MG63 (cell line): Measurements from ENCODE around the gene FAM120B. TPM values are rescaled to one million over a fixed set of nuclear protein-coding genes. Genes with fewer than 3 reads are reported as not detected.

Experiments
- DNase-seq: peaks from one replicate; pipeline ENCODE4 v3.0.0-alpha.2; 2020
- H3K27me3 ChIP-seq: fragments of 250-450 bp; sonication (Bioruptor Pico); 2 replicates; pipeline ENCODE4 v1.5.1; 2020; ENCODE audit warnings: mild to moderate bottlenecking, moderate library complexity
- H3K36me3 ChIP-seq: fragments of 250-450 bp; sonication (Bioruptor Pico); 2 replicates; pipeline ENCODE4 v1.5.1; 2020; ENCODE audit warnings: mild to moderate bottlenecking, moderate library complexity
- H3K4me3 ChIP-seq: fragments of 250-450 bp; sonication (Bioruptor Pico); 2 replicates; pipeline ENCODE4 v1.5.1; 2020; ENCODE audit warnings: mild to moderate bottlenecking, moderate library complexity
- H3K9me3 ChIP-seq: fragments of 250-450 bp; sonication (Bioruptor Pico); 2 replicates; pipeline ENCODE4 v1.5.1; 2020; ENCODE audit warnings: mild to moderate bottlenecking, moderate library complexity
- total RNA-seq: library from RNA; depleted of rRNA; stranded (reverse); fragments of >200 nt; shearing (Covaris generic); gene quantifications from 2 replicates; pipeline ENCODE4 v1.2.3, GENCODE V29; 2014; ENCODE audit warnings: low replicate concordance

FAM120B gene
- total RNA-seq, 1 experiment from 2014 or later: 11.5 TPM

GRCh38 chr6:170444811-170445211 is 138.3 kb downstream of the FAM120B start:
- H3K36me3 ChIP-seq: no peaks in the 10 kb centered on the region
- DNase-seq: no peak
- H3K27me3 ChIP-seq: no peaks in the 10 kb centered on the region
- no peaks in the 10 kb centered on the region for H3K9me3 ChIP-seq
- no peak overlapping the region for H3K4me3 ChIP-seq

GRCh38 chr6:170445487-170445886 is 138.9 kb downstream of the FAM120B start:
- no peaks in the 10 kb centered on the region for H3K27me3 ChIP-seq
- no peaks in the 10 kb centered on the region for H3K36me3 ChIP-seq
- DNase-seq: no peak
- H3K9me3 ChIP-seq: no peaks in the 10 kb centered on the region
- H3K4me3 ChIP-seq: no peak overlapping the region

- Histone ChIP-seq H3K9me3 (no peaks in the 10 kb centered on the region), H3K4me3 (no peak overlapping the region), H3K36me3 (no peaks in the 10 kb centered on the region), H3K27me3 (no peaks in the 10 kb centered on the region)
- DNase-seq: no peak
Observed at GRCh38 chr6:170445971-170446370, 139.4 kb downstream of the FAM120B start.

GRCh38 chr6:170446841-170447560 is 140.4 kb downstream of the FAM120B start:
- no peaks in the 10 kb centered on the region for H3K36me3 ChIP-seq
- no peaks in the 10 kb centered on the region for H3K27me3 ChIP-seq
- no peak overlapping the region for H3K4me3 ChIP-seq
- H3K9me3 ChIP-seq: no peaks in the 10 kb centered on the region
- DNase-seq: no peak

GRCh38 chr6:170447561-170447930 is 141.0 kb downstream of the FAM120B start:
- H3K36me3 ChIP-seq: no peaks in the 10 kb centered on the region
- no peak overlapping the region for H3K4me3 ChIP-seq
- no peaks in the 10 kb centered on the region for H3K27me3 ChIP-seq
- H3K9me3 ChIP-seq: no peaks in the 10 kb centered on the region
- DNase-seq: no peak

GRCh38 chr6:170448317-170448716 is 141.8 kb downstream of the FAM120B start:
- no peak overlapping the region for H3K4me3 ChIP-seq
- H3K27me3 ChIP-seq: no peaks in the 10 kb centered on the region
- DNase-seq: no peak
- no peaks in the 10 kb centered on the region for H3K36me3 ChIP-seq
- no peaks in the 10 kb centered on the region for H3K9me3 ChIP-seq

GRCh38 chr6:170448751-170449630 is 142.4 kb downstream of the FAM120B start:
- Histone ChIP-seq H3K9me3 (no peaks in the 10 kb centered on the region), H3K36me3 (no peaks in the 10 kb centered on the region), H3K4me3 (no peak overlapping the region), H3K27me3 (no peaks in the 10 kb centered on the region)
- no peak for DNase-seq

- no peak for DNase-seq
- H3K4me3 ChIP-seq: no peak overlapping the region
- H3K9me3 ChIP-seq: no peaks in the 10 kb centered on the region
- no peaks in the 10 kb centered on the region for H3K27me3 ChIP-seq
- no peaks in the 10 kb centered on the region for H3K36me3 ChIP-seq
Observed at GRCh38 chr6:170449835-170450753, 143.5 kb downstream of the FAM120B start.

- Histone ChIP-seq H3K4me3 (no peak overlapping the region), H3K9me3 (no peaks in the 10 kb centered on the region), H3K27me3 (no peaks in the 10 kb centered on the region), H3K36me3 (no peaks in the 10 kb centered on the region)
- DNase-seq: no peak
Observed at GRCh38 chr6:170450916-170451761, 144.6 kb downstream of the FAM120B start.

- no peaks in the 10 kb centered on the region for H3K9me3 ChIP-seq
- H3K27me3 ChIP-seq: no peaks in the 10 kb centered on the region
- H3K36me3 ChIP-seq: no peaks in the 10 kb centered on the region
- no peak overlapping the region for H3K4me3 ChIP-seq
- no peak for DNase-seq
Observed at GRCh38 chr6:170451762-170452651, 145.4 kb downstream of the FAM120B start.

- Histone ChIP-seq H3K9me3 (no peaks in the 10 kb centered on the region), H3K36me3 (no peaks in the 10 kb centered on the region), H3K27me3 (no peaks in the 10 kb centered on the region), H3K4me3 (no peak overlapping the region)
- no peak for DNase-seq
Observed at GRCh38 chr6:170452767-170453545, 146.4 kb downstream of the FAM120B start.

GRCh38 chr6:170453586-170454511 is 147.3 kb downstream of the FAM120B start:
- no peaks in the 10 kb centered on the region for H3K9me3 ChIP-seq
- no peak for DNase-seq
- H3K27me3 ChIP-seq: no peaks in the 10 kb centered on the region
- H3K36me3 ChIP-seq: no peaks in the 10 kb centered on the region
- no peak overlapping the region for H3K4me3 ChIP-seq

GRCh38 chr6:170454512-170455285 is 148.1 kb downstream of the FAM120B start:
- DNase-seq: no peak
- Histone ChIP-seq H3K4me3 (no peak overlapping the region), H3K36me3 (no peaks in the 10 kb centered on the region), H3K9me3 (no peaks in the 10 kb centered on the region), H3K27me3 (no peaks in the 10 kb centered on the region)
